Caco-2 (cell line): Measurements from ENCODE around the gene MARS1. TPM values are rescaled to one million over a fixed set of nuclear protein-coding genes. Genes with fewer than 3 reads are reported as not detected.
"Not testable (repeated sequence)": the region's sequence is repeated elsewhere in the genome, so short reads cannot be mapped to it uniquely, and the experiment has no call there.

Experiments used
- BruUV-seq: library from RNA; stranded (reverse); fragments of 400-500 nt; replicated peaks from 2 replicates; lab custom pipeline; 2021; lab: Mats Ljungman, UMichigan
- CTCF ChIA-PET: fragments of 300-600 bp; sonication (Branson Sonifier 250); formaldehyde crosslinking; loops from one replicate; lab custom pipeline; 2022; ENCODE audit warnings: antibody characterized with exemption; lab: Charles Lee
- POLR2A ChIA-PET: fragments of 300-600 bp; sonication (Branson Sonifier 250); formaldehyde crosslinking; loops from one replicate; lab custom pipeline; 2022; ENCODE audit warnings: antibody characterized with exemption; lab: Charles Lee
- DNase-seq, 2 experiments: peaks; one replicate each; pipeline versions ENCODE4 v3.0.0 to v3.0.0-alpha.2; 2020 to 2022
- H3K27me3 ChIP-seq: replicated peaks from 2 replicates; pipeline ENCODE4 v1.6.0; 2011; ENCODE audit warnings: low read length; ENCODE audit not compliant: control insufficient read depth, insufficient read depth
- H3K36me3 ChIP-seq: 2 replicates; pipeline ENCODE4 v1.5.1; 2011; ENCODE audit warnings: low read length; ENCODE audit not compliant: control insufficient read depth, insufficient read depth
- H3K4me1 ChIP-seq: fragments of 250-450 bp; sonication (Bioruptor Pico); 2 replicates; pipeline ENCODE4 v1.5.1; 2020; ENCODE audit warnings: mild to moderate bottlenecking
- H3K4me3 ChIP-seq: 2 replicates; pipeline ENCODE4 v1.5.1; 2011; ENCODE audit warnings: low read depth, mild to moderate bottlenecking, control low read depth, low read length
- H3K9me3 ChIP-seq: fragments of 250-450 bp; sonication (Bioruptor Pico); 2 replicates; pipeline ENCODE4 v1.5.1; 2020; ENCODE audit warnings: mild to moderate bottlenecking, moderate library complexity
- H3K27ac Mint-ChIP-seq: one replicate; pipeline ENCODE4 v1.8.0; 2022; ENCODE audit warnings: mixed read lengths; ENCODE audit not compliant: unreplicated experiment
- H3K27me3 Mint-ChIP-seq: one replicate; pipeline ENCODE4 v1.8.0; 2022; ENCODE audit warnings: mixed read lengths; ENCODE audit not compliant: insufficient read depth, unreplicated experiment
- H3K36me3 Mint-ChIP-seq: one replicate; pipeline ENCODE4 v1.8.0; 2022; ENCODE audit warnings: mild to moderate bottlenecking, mixed read lengths; ENCODE audit not compliant: insufficient read depth, unreplicated experiment
- H3K4me1 Mint-ChIP-seq: one replicate; pipeline ENCODE4 v1.8.0; 2022; ENCODE audit warnings: low read depth, mixed read lengths; ENCODE audit not compliant: unreplicated experiment
- H3K4me3 Mint-ChIP-seq: one replicate; pipeline ENCODE4 v1.8.0; 2022; ENCODE audit warnings: mild to moderate bottlenecking, moderate library complexity, mixed read lengths; ENCODE audit not compliant: unreplicated experiment
- H3K9me3 Mint-ChIP-seq: one replicate; pipeline ENCODE4 v1.8.0; 2022; ENCODE audit warnings: mixed read lengths; ENCODE audit not compliant: unreplicated experiment
- CTCF ChIP-seq, 2 experiments: fragments of 200-600 bp in 1 of 2; IDR thresholded peaks; 1 replicate in 1 of 2; 2 replicates in 1 of 2; pipeline versions ENCODE4 v1.5.1 to v1.8.0; 2011 to 2022; ENCODE audit warnings: antibody characterized with exemption in 1 of 2, control low read depth in 1 of 2, inconsistent platforms in 1 of 2, low read depth in 1 of 2, low read length in 1 of 2, mild to moderate bottlenecking in 1 of 2, moderate library complexity in 1 of 2; ENCODE audit not compliant: insufficient read depth in 1 of 2, severe bottlenecking in 1 of 2, unreplicated experiment in 1 of 2
- intact Hi-C: fragments of 100-400 bp; cut with micrococcal nuclease; formaldehyde crosslinking; loops from one replicate; pipeline ENCODE4 v1.10.0; 2022; ENCODE audit not compliant: unreplicated experiment
- total RNA-seq: library from RNA; stranded (reverse); gene quantifications from 2 replicates; pipeline ENCODE4 v1.2.3, GENCODE V29; 2022

The MARS1 gene
- total RNA-seq, 1 experiment from 2014 or later: 583 TPM

GRCh38 chr12:57554897-57555296 is 67.0 kb downstream of the MARS1 start:
- CTCF ChIA-PET: no interaction called here
- no peaks in the 10 kb centered on the region for H3K9me3 ChIP-seq
- BruUV-seq: no TSS peak
- peaks cover 16% of the 10 kb centered on the region for H3K27me3 Mint-ChIP-seq
- H3K4me3 Mint-ChIP-seq: no peak overlapping the region
- intact Hi-C loops: no loop called here
- no peaks in the 10 kb centered on the region for H3K9me3 Mint-ChIP-seq
- no peak overlapping the region for H3K27ac Mint-ChIP-seq
- no peaks in the 10 kb centered on the region for H3K4me1 ChIP-seq
- no peaks in the 10 kb centered on the region for H3K36me3 Mint-ChIP-seq
- DNase-seq: no peak
- no peaks in the 10 kb centered on the region for H3K4me1 Mint-ChIP-seq
- H3K36me3 ChIP-seq: no peaks in the 10 kb centered on the region
- no peaks in the 10 kb centered on the region for H3K27me3 ChIP-seq
- no peak for TF ChIP-seq CTCF (IDR thresholded peaks at IDR 0.05; ENCODE audit: insufficient read depth in 1 of 2, low read depth in 1 of 2, low read length in 1 of 2, severe bottlenecking in 1 of 2, unreplicated experiment in 1 of 2)
- POLR2A ChIA-PET: no interaction called here
- no peak overlapping the region for H3K4me3 ChIP-seq

DNA sequence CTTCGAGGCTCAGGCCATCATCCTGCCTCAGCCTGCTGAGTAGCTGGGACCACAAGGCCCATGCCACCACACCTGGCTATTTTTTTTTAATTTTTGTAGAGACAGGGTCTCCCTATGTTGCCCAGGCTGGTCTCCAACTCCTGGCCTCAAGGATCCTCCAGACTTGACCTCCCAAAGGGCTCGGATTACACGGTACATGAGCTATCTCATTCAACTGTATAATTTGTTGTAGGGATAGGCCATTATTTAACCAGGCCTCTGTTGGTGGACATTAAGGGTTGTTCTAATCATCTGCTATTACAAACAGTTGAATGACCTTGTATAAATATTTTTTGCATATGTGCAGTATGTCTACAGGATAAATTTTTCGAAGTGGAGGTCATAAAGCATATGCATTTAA is 71.0 kb downstream of the MARS1 start:
- CTCF ChIA-PET: no interaction called here
- H3K9me3 Mint-ChIP-seq: no peaks in the 10 kb centered on the region
- BruUV-seq: no TSS peak
- Histone ChIP-seq H3K4me1 (no peaks in the 10 kb centered on the region), H3K27me3 (no peaks in the 10 kb centered on the region), H3K9me3 (no peaks in the 10 kb centered on the region), H3K4me3 (no peak overlapping the region), H3K36me3 (no peaks in the 10 kb centered on the region)
- TF ChIP-seq CTCF (IDR thresholded peaks at IDR 0.05; ENCODE audit: insufficient read depth in 1 of 2, low read depth in 1 of 2, low read length in 1 of 2, severe bottlenecking in 1 of 2, unreplicated experiment in 1 of 2): no peak
- POLR2A ChIA-PET: no interaction called here
- H3K27ac Mint-ChIP-seq: no peak overlapping the region
- peaks cover 14% of the 10 kb centered on the region for H3K27me3 Mint-ChIP-seq
- no peaks in the 10 kb centered on the region for H3K4me1 Mint-ChIP-seq
- DNase-seq: no peak
- intact Hi-C loops: no loop called here
- H3K4me3 Mint-ChIP-seq: no peak overlapping the region
- no peaks in the 10 kb centered on the region for H3K36me3 Mint-ChIP-seq

- POLR2A ChIA-PET: no interaction called here
- H3K27me3 Mint-ChIP-seq: peaks cover 18% of the 10 kb centered on the region
- BruUV-seq: no TSS peak
- H3K4me1 ChIP-seq: no peaks in the 10 kb centered on the region
- TF ChIP-seq CTCF (IDR thresholded peaks at IDR 0.05; ENCODE audit: insufficient read depth in 1 of 2, low read depth in 1 of 2, low read length in 1 of 2, severe bottlenecking in 1 of 2, unreplicated experiment in 1 of 2): no peak
- no peaks in the 10 kb centered on the region for H3K36me3 ChIP-seq
- no peaks in the 10 kb centered on the region for H3K27me3 ChIP-seq
- CTCF ChIA-PET: no interaction called here
- DNase-seq: no peak
- no peaks in the 10 kb centered on the region for H3K36me3 Mint-ChIP-seq
- H3K4me3 Mint-ChIP-seq: no peak overlapping the region
- H3K27ac Mint-ChIP-seq: no peak overlapping the region
- no peaks in the 10 kb centered on the region for H3K9me3 Mint-ChIP-seq
- no peaks in the 10 kb centered on the region for H3K4me1 Mint-ChIP-seq
- no peak overlapping the region for H3K4me3 ChIP-seq
- no peaks in the 10 kb centered on the region for H3K9me3 ChIP-seq
- intact Hi-C loops: no loop called here
Observed at GRCh38 chr12:57560516-57560915, 72.6 kb downstream of the MARS1 start.

GRCh38 chr12:57561117-57561516 is 73.2 kb downstream of the MARS1 start:
- H3K27ac Mint-ChIP-seq, H3K9me3 Mint-ChIP-seq, BruUV-seq, H3K4me3 Mint-ChIP-seq, DNase-seq, H3K4me1 Mint-ChIP-seq, H3K4me3 ChIP-seq, H3K4me1 ChIP-seq, intact Hi-C loops, H3K36me3 ChIP-seq, POLR2A ChIA-PET, H3K9me3 ChIP-seq, H3K36me3 Mint-ChIP-seq, H3K27me3 ChIP-seq: not testable (repeated sequence)
- peaks cover 18% of the 10 kb centered on the region for H3K27me3 Mint-ChIP-seq
- CTCF ChIA-PET: interaction anchor here (0.6 kb wide), 1 partner anchor 72 kb away, joined by 3 read pairs; the partner anchor contains the start of gene B4GALNT1
